Endothelial cell (in vitro differentiated cells): ENCODE measurements around the gene ZBTB20. TPM values are rescaled to one million over a fixed set of nuclear protein-coding genes. Genes with fewer than 3 reads are reported as not detected.

Experiments used
- DNase-seq: peaks from one replicate; pipeline ENCODE4 v3.0.0; 2021; ENCODE audit warnings: low spot score
- H3K27ac Mint-ChIP-seq: one replicate; pipeline ENCODE4 v1.8.0; 2021; ENCODE audit warnings: mixed read lengths, inconsistent platforms; ENCODE audit not compliant: unreplicated experiment
- H3K27me3 Mint-ChIP-seq: one replicate; pipeline ENCODE4 v1.8.0; 2021; ENCODE audit warnings: mild to moderate bottlenecking, moderate library complexity, mixed read lengths, inconsistent platforms; ENCODE audit not compliant: unreplicated experiment
- H3K36me3 Mint-ChIP-seq: one replicate; pipeline ENCODE4 v1.8.0; 2021; ENCODE audit warnings: mild to moderate bottlenecking, low read depth, mixed read lengths, inconsistent platforms; ENCODE audit not compliant: unreplicated experiment
- H3K4me1 Mint-ChIP-seq: one replicate; pipeline ENCODE4 v1.8.0; 2021; ENCODE audit warnings: mild to moderate bottlenecking, mixed read lengths, inconsistent platforms; ENCODE audit not compliant: unreplicated experiment
- H3K4me3 Mint-ChIP-seq: one replicate; pipeline ENCODE4 v1.8.0; 2021; ENCODE audit warnings: mild to moderate bottlenecking, mixed read lengths, inconsistent platforms; ENCODE audit not compliant: unreplicated experiment
- H3K9me3 Mint-ChIP-seq: one replicate; pipeline ENCODE4 v1.8.0; 2021; ENCODE audit warnings: mixed read lengths, inconsistent platforms; ENCODE audit not compliant: unreplicated experiment
- total RNA-seq: library from RNA; stranded (reverse); fragmentation: NEBNext Ultra II Directional; extraction: Animal tissue kit (Norgen Biotek cat#: 25700); gene quantifications from one replicate; pipeline ENCODE4 v1.2.1, GENCODE V29; 2021; ENCODE audit not compliant: unreplicated experiment
- TF ChIP-seq, protein P1 (sequence below): fragments of 200-600 bp; sonication (generic); IDR thresholded peaks from one replicate; pipeline ENCODE4 v1.5.0; 2021; ENCODE audit warnings: antibody characterized with exemption; ENCODE audit not compliant: unreplicated experiment

Gene ZBTB20
- total RNA-seq, 1 donor from 2014 or later = 4.2 TPM

GRCh38 chr3:114694251-114694650, 452.8 kb downstream of the ZBTB20 start:
- DNase-seq = no peak
- H3K4me1 Mint-ChIP-seq = peaks cover 5% of the 10 kb centered on the region
- H3K9me3 Mint-ChIP-seq = no peaks in the 10 kb centered on the region
- no peak overlapping the region for H3K27ac Mint-ChIP-seq
- TF ChIP-seq, protein P1, sequence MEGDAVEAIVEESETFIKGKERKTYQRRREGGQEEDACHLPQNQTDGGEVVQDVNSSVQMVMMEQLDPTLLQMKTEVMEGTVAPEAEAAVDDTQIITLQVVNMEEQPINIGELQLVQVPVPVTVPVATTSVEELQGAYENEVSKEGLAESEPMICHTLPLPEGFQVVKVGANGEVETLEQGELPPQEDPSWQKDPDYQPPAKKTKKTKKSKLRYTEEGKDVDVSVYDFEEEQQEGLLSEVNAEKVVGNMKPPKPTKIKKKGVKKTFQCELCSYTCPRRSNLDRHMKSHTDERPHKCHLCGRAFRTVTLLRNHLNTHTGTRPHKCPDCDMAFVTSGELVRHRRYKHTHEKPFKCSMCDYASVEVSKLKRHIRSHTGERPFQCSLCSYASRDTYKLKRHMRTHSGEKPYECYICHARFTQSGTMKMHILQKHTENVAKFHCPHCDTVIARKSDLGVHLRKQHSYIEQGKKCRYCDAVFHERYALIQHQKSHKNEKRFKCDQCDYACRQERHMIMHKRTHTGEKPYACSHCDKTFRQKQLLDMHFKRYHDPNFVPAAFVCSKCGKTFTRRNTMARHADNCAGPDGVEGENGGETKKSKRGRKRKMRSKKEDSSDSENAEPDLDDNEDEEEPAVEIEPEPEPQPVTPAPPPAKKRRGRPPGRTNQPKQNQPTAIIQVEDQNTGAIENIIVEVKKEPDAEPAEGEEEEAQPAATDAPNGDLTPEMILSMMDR = no peak
- H3K27me3 Mint-ChIP-seq = no peaks in the 10 kb centered on the region
- no peaks in the 10 kb centered on the region for H3K36me3 Mint-ChIP-seq
- H3K4me3 Mint-ChIP-seq = no peak overlapping the region

DNA sequence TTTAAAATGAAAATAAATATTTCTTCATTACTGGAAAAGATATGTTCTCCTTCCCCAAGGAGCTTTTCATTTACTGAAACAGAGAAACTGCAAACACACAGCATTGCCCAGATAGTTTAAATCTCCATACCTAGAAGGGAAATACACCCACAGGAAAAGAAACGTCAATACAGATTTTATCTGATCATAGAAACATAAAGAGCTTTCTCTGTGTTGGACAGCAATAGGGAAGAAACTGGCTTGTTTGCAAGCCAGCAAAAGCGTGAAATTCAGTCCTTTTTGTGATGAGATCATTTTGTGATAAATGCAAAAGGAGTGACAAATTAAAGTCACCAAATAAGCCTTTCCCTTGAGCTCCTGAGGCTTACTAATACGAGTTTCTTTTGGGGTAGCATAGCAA, 455.2 kb downstream of the ZBTB20 start:
- Mint-ChIP-seq H3K27ac (no peak overlapping the region), H3K4me3 (no peak overlapping the region), H3K36me3 (no peaks in the 10 kb centered on the region), H3K9me3 (no peaks in the 10 kb centered on the region), H3K4me1 (peaks cover 5% of the 10 kb centered on the region), H3K27me3 (no peaks in the 10 kb centered on the region)
- DNase-seq = no peak
- TF ChIP-seq, protein P1 = no peak

- no peak overlapping the region for H3K4me3 Mint-ChIP-seq
- no peak for DNase-seq
- H3K4me1 Mint-ChIP-seq = peaks cover 9% of the 10 kb centered on the region
- H3K36me3 Mint-ChIP-seq = no peaks in the 10 kb centered on the region
- H3K27ac Mint-ChIP-seq = no peak overlapping the region
- no peaks in the 10 kb centered on the region for H3K27me3 Mint-ChIP-seq
- no peaks in the 10 kb centered on the region for H3K9me3 Mint-ChIP-seq
- TF ChIP-seq, protein P1 = no peak
These were observed 456.2 kb downstream of the ZBTB20 start for GRCh38 chr3:114690911-114691310.

DNA sequence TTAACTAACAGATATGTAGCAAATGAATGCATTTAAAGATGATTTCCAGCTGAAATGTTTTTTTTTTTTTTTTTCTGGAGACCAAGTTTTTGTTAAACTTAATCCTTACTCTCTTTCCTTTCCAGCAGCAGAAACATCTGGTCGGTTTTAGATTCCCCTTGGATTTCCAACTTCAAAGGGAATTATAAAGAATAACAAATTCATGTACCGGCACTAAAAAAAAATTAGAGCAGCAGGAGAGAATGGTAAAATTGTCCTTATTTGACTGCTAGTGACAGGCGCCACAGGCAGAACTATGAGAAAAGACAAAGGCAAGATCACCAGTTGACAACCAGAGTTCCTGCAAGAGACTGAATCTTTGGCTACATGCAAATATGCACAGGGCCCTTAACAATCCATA, 459.9 kb downstream of the ZBTB20 start:
- Mint-ChIP-seq H3K4me1 (peaks cover 13% of the 10 kb centered on the region), H3K9me3 (no peaks in the 10 kb centered on the region), H3K36me3 (no peaks in the 10 kb centered on the region), H3K27ac (no peak overlapping the region), H3K27me3 (no peaks in the 10 kb centered on the region), H3K4me3 (no peak overlapping the region)
- no peak for DNase-seq
- TF ChIP-seq, protein P1 = no peak

GRCh38 chr3:114686621-114687020, 460.5 kb downstream of the ZBTB20 start:
- H3K27ac Mint-ChIP-seq = no peak overlapping the region
- H3K4me1 Mint-ChIP-seq = peaks cover 9% of the 10 kb centered on the region
- no peaks in the 10 kb centered on the region for H3K36me3 Mint-ChIP-seq
- H3K27me3 Mint-ChIP-seq = no peaks in the 10 kb centered on the region
- no peaks in the 10 kb centered on the region for H3K9me3 Mint-ChIP-seq
- H3K4me3 Mint-ChIP-seq = no peak overlapping the region
- TF ChIP-seq, protein P1 = no peak
- DNase-seq = no peak
